Measurements from ENCODE around the gene DHX8.

DHX8 gene

GRCh38 chr17:43543300-43543699 lies 59.5 kb downstream of the DHX8 start:
- Histone ChIP-seq H3K9me3 (ENCODE audit: control insufficient read depth in 5 of 5, low read length in 5 of 5) (no peaks in the 10 kb centered on the region), H3K4me3 (ENCODE audit: low read depth in 1 of 5, low read length in 5 of 5) (no peak overlapping the region), H3K36me3 (ENCODE audit: control insufficient read depth in 5 of 5, insufficient read depth in 5 of 5, low read length in 5 of 5) (no peaks in the 10 kb centered on the region), H3K27me3 (ENCODE audit: control insufficient read depth in 5 of 5, insufficient read depth in 4 of 5, low read length in 5 of 5) (peaks cover 18 to 37% (median 29%) of the 10 kb centered on the region in 5 donors), H3K9ac (ENCODE audit: low read length in 5 of 5) (no peak overlapping the region), H3K27ac (ENCODE audit: low read depth, low read length) (no peak overlapping the region), H3K4me1 (ENCODE audit: control insufficient read depth in 5 of 5, insufficient read depth in 5 of 5, low read length in 5 of 5) (peaks cover 3 to 23% (median 18%) of the 10 kb centered on the region in 5 donors)

GRCh38 chr17:43543771-43544575 lies 60.2 kb downstream of the DHX8 start:
- H3K4me1 ChIP-seq (ENCODE audit: control insufficient read depth in 5 of 5, insufficient read depth in 5 of 5, low read length in 5 of 5): peaks cover 3 to 23% (median 18%) of the 10 kb centered on the region in 5 donors
- H3K9me3 ChIP-seq (ENCODE audit: control insufficient read depth in 5 of 5, low read length in 5 of 5): no peaks in the 10 kb centered on the region

GRCh38 chr17:43545383-43545632 lies 61.5 kb downstream of the DHX8 start:
- Histone ChIP-seq H3K27ac (ENCODE audit: low read depth, low read length) (no peak overlapping the region), H3K36me3 (ENCODE audit: control insufficient read depth in 5 of 5, insufficient read depth in 5 of 5, low read length in 5 of 5) (no peaks in the 10 kb centered on the region), H3K27me3 (ENCODE audit: control insufficient read depth in 5 of 5, insufficient read depth in 4 of 5, low read length in 5 of 5) (peaks cover 18 to 40% (median 33%) of the 10 kb centered on the region in 5 donors), H3K9me3 (ENCODE audit: control insufficient read depth in 5 of 5, low read length in 5 of 5) (no peaks in the 10 kb centered on the region), H3K9ac (ENCODE audit: low read length in 5 of 5) (no peak overlapping the region), H3K4me3 (ENCODE audit: low read depth in 1 of 5, low read length in 5 of 5) (peak overlapping the region in 3 of 5 donors; percentile 48 to 67 (median 56)), H3K4me1 (ENCODE audit: control insufficient read depth in 5 of 5, insufficient read depth in 5 of 5, low read length in 5 of 5) (peaks cover 3 to 23% (median 18%) of the 10 kb centered on the region in 5 donors)

More at GRCh38 chr17:43543771-43544575, 60.2 kb downstream of the DHX8 start:
- H3K27me3 ChIP-seq (ENCODE audit: control insufficient read depth in 5 of 5, insufficient read depth in 4 of 5, low read length in 5 of 5): peaks cover 18 to 37% (median 32%) of the 10 kb centered on the region in 5 donors
- H3K4me3 ChIP-seq (ENCODE audit: low read depth in 1 of 5, low read length in 5 of 5): no peak overlapping the region
- no peak overlapping the region for H3K27ac ChIP-seq (ENCODE audit: low read depth, low read length)
- no peaks in the 10 kb centered on the region for H3K36me3 ChIP-seq (ENCODE audit: control insufficient read depth in 5 of 5, insufficient read depth in 5 of 5, low read length in 5 of 5)
- H3K9ac ChIP-seq (ENCODE audit: low read length in 5 of 5): no peak overlapping the region

GRCh38 chr17:43546319-43547188 lies 62.8 kb downstream of the DHX8 start, which contains the start of gene ETV4:
TSS of gene ETV4 (minus strand) at chr17:43546340. CDS start at chr17:43545617, 723 bp downstream.
- Histone ChIP-seq H3K27me3 (ENCODE audit: control insufficient read depth in 5 of 5, insufficient read depth in 4 of 5, low read length in 5 of 5) (peaks cover 18 to 40% (median 33%) of the 10 kb centered on the region in 5 donors), H3K9me3 (ENCODE audit: control insufficient read depth in 5 of 5, low read length in 5 of 5) (no peaks in the 10 kb centered on the region), H3K9ac (ENCODE audit: low read length in 5 of 5) (peak within 1 kb of the TSS in 3 of 5 donors; percentile 20 to 37 (median 23)), H3K4me1 (ENCODE audit: control insufficient read depth in 5 of 5, insufficient read depth in 5 of 5, low read length in 5 of 5) (peaks cover 3 to 23% (median 18%) of the 10 kb centered on the region in 5 donors), H3K27ac (ENCODE audit: low read depth, low read length) (no peak within 1 kb of the TSS), H3K36me3 (ENCODE audit: control insufficient read depth in 5 of 5, insufficient read depth in 5 of 5, low read length in 5 of 5) (no peaks in the 10 kb centered on the region), H3K4me3 (ENCODE audit: low read depth in 1 of 5, low read length in 5 of 5) (peak within 1 kb of the TSS; percentile 44 to 67 (median 56))

- H3K4me3 ChIP-seq (ENCODE audit: low read depth in 1 of 5, low read length in 5 of 5): no peak overlapping the region
- no peaks in the 10 kb centered on the region for H3K9me3 ChIP-seq (ENCODE audit: control insufficient read depth in 5 of 5, low read length in 5 of 5)
- H3K4me1 ChIP-seq (ENCODE audit: control insufficient read depth in 5 of 5, insufficient read depth in 5 of 5, low read length in 5 of 5): peaks cover 3 to 27% (median 21%) of the 10 kb centered on the region in 5 donors
- H3K36me3 ChIP-seq (ENCODE audit: control insufficient read depth in 5 of 5, insufficient read depth in 5 of 5, low read length in 5 of 5): no peaks in the 10 kb centered on the region
- H3K27ac ChIP-seq (ENCODE audit: low read depth, low read length): no peak overlapping the region
- H3K27me3 ChIP-seq (ENCODE audit: control insufficient read depth in 5 of 5, insufficient read depth in 4 of 5, low read length in 5 of 5): peaks cover 18 to 40% (median 33%) of the 10 kb centered on the region in 5 donors
- H3K9ac ChIP-seq (ENCODE audit: low read length in 5 of 5): no peak overlapping the region
Measured at GRCh38 chr17:43547189-43547550, 63.4 kb downstream of the DHX8 start.

- no peaks in the 10 kb centered on the region for H3K36me3 ChIP-seq (ENCODE audit: control insufficient read depth in 5 of 5, insufficient read depth in 5 of 5, low read length in 5 of 5)
- peaks cover 18 to 40% (median 33%) of the 10 kb centered on the region in 5 donors for H3K27me3 ChIP-seq (ENCODE audit: control insufficient read depth in 5 of 5, insufficient read depth in 4 of 5, low read length in 5 of 5)
- H3K9ac ChIP-seq (ENCODE audit: low read length in 5 of 5): no peak overlapping the region
- H3K4me3 ChIP-seq (ENCODE audit: low read depth in 1 of 5, low read length in 5 of 5): no peak overlapping the region
- peaks cover 3 to 27% (median 21%) of the 10 kb centered on the region in 5 donors for H3K4me1 ChIP-seq (ENCODE audit: control insufficient read depth in 5 of 5, insufficient read depth in 5 of 5, low read length in 5 of 5)
- no peaks in the 10 kb centered on the region for H3K9me3 ChIP-seq (ENCODE audit: control insufficient read depth in 5 of 5, low read length in 5 of 5)
- H3K27ac ChIP-seq (ENCODE audit: low read depth, low read length): no peak overlapping the region
Measured at GRCh38 chr17:43547659-43548256, 64.0 kb downstream of the DHX8 start.

GRCh38 chr17:43548689-43549379 lies 65.1 kb downstream of the DHX8 start:
- no peak overlapping the region for H3K4me3 ChIP-seq (ENCODE audit: low read depth in 1 of 5, low read length in 5 of 5)
- peaks cover 17 to 33% (median 29%) of the 10 kb centered on the region in 5 donors for H3K27me3 ChIP-seq (ENCODE audit: control insufficient read depth in 5 of 5, insufficient read depth in 4 of 5, low read length in 5 of 5)
- H3K9ac ChIP-seq (ENCODE audit: low read length in 5 of 5): no peak overlapping the region
- H3K9me3 ChIP-seq (ENCODE audit: control insufficient read depth in 5 of 5, low read length in 5 of 5): no peaks in the 10 kb centered on the region
- no peaks in the 10 kb centered on the region for H3K36me3 ChIP-seq (ENCODE audit: control insufficient read depth in 5 of 5, insufficient read depth in 5 of 5, low read length in 5 of 5)
- H3K27ac ChIP-seq (ENCODE audit: low read depth, low read length): no peak overlapping the region
- H3K4me1 ChIP-seq (ENCODE audit: control insufficient read depth in 5 of 5, insufficient read depth in 5 of 5, low read length in 5 of 5): peaks cover 3 to 27% (median 21%) of the 10 kb centered on the region in 5 donors

- Histone ChIP-seq H3K36me3 (ENCODE audit: control insufficient read depth in 5 of 5, insufficient read depth in 5 of 5, low read length in 5 of 5) (no peaks in the 10 kb centered on the region), H3K9ac (ENCODE audit: low read length in 5 of 5) (no peak overlapping the region), H3K4me1 (ENCODE audit: control insufficient read depth in 5 of 5, insufficient read depth in 5 of 5, low read length in 5 of 5) (peaks cover 3 to 27% (median 21%) of the 10 kb centered on the region in 5 donors), H3K9me3 (ENCODE audit: control insufficient read depth in 5 of 5, low read length in 5 of 5) (no peaks in the 10 kb centered on the region), H3K27me3 (ENCODE audit: control insufficient read depth in 5 of 5, insufficient read depth in 4 of 5, low read length in 5 of 5) (peaks cover 11 to 26% (median 24%) of the 10 kb centered on the region in 5 donors), H3K4me3 (ENCODE audit: low read depth in 1 of 5, low read length in 5 of 5) (no peak overlapping the region), H3K27ac (ENCODE audit: low read depth, low read length) (no peak overlapping the region)
Measured at GRCh38 chr17:43549496-43549895, 65.7 kb downstream of the DHX8 start.

- no peak overlapping the region for H3K9ac ChIP-seq (ENCODE audit: low read length in 5 of 5)
- peaks cover 3 to 16% (median 12%) of the 10 kb centered on the region in 5 donors for H3K4me1 ChIP-seq (ENCODE audit: control insufficient read depth in 5 of 5, insufficient read depth in 5 of 5, low read length in 5 of 5)
- H3K27ac ChIP-seq (ENCODE audit: low read depth, low read length): no peak overlapping the region
- no peaks in the 10 kb centered on the region for H3K9me3 ChIP-seq (ENCODE audit: control insufficient read depth in 5 of 5, low read length in 5 of 5)
- H3K4me3 ChIP-seq (ENCODE audit: low read depth in 1 of 5, low read length in 5 of 5): no peak overlapping the region
- H3K36me3 ChIP-seq (ENCODE audit: control insufficient read depth in 5 of 5, insufficient read depth in 5 of 5, low read length in 5 of 5): no peaks in the 10 kb centered on the region
- peaks cover 7 to 19% (median 14%) of the 10 kb centered on the region in 5 donors for H3K27me3 ChIP-seq (ENCODE audit: control insufficient read depth in 5 of 5, insufficient read depth in 4 of 5, low read length in 5 of 5)
Measured at GRCh38 chr17:43550754-43551153, 67.0 kb downstream of the DHX8 start.
